HepG2 (cell line): ENCODE measurements around the gene WDR48. TPM values are rescaled to one million over a fixed set of nuclear protein-coding genes. Genes with fewer than 3 reads are reported as not detected.

ENCODE experiments used
- ARHGAP35 ChIP-seq: sonication (generic); formaldehyde crosslinking; IDR thresholded peaks from 2 replicates; pipeline ENCODE4 v1.9.0; 2022; ENCODE audit warnings: mild to moderate bottlenecking, inconsistent platforms, moderate library complexity, missing genetic modification reagents, borderline replicate concordance
- ARID2 ChIP-seq: sonication (generic); formaldehyde crosslinking; IDR thresholded peaks from 2 replicates; pipeline ENCODE4 v1.8.1; 2022; ENCODE audit warnings: mild to moderate bottlenecking, missing genetic modification reagents, borderline replicate concordance
- ETV5 ChIP-seq: IDR thresholded peaks from 2 replicates; pipeline ENCODE4 v1.6.1; 2018; ENCODE audit warnings: missing biosample characterization, missing genetic modification reagents, inconsistent platforms, borderline replicate concordance
- HOXD1 ChIP-seq: sonication (generic); formaldehyde crosslinking; IDR thresholded peaks from 2 replicates; pipeline ENCODE4 v1.5.0; 2020; ENCODE audit warnings: missing genetic modification reagents
- MIER2 ChIP-seq: IDR thresholded peaks from 2 replicates; pipeline ENCODE4 v1.6.1; 2016; ENCODE audit warnings: missing biosample characterization, missing genetic modification reagents
- POLR2AphosphoS5 ChIP-seq: IDR thresholded peaks from 2 replicates; pipeline ENCODE4 v1.6.1; 2012; ENCODE audit warnings: low read depth, low read length
- POLR2G ChIP-seq: fragments of 200-400 bp; formaldehyde crosslinking; IDR thresholded peaks from 2 replicates; pipeline ENCODE4 v1.6.1; 2018; ENCODE audit warnings: mild to moderate bottlenecking, low read depth, low read length, moderate library complexity
- RBM39 ChIP-seq: fragments of 200-400 bp; formaldehyde crosslinking; IDR thresholded peaks from one replicate; pipeline ENCODE4 v1.6.1; 2018; ENCODE audit warnings: antibody characterized with exemption, mild to moderate bottlenecking, low read depth, low read length; ENCODE audit not compliant: poor library complexity, severe bottlenecking
- RXRB ChIP-seq: IDR thresholded peaks from 2 replicates; pipeline ENCODE4 v1.6.1; 2016; ENCODE audit warnings: borderline replicate concordance, missing genetic modification reagents, missing compliant biosample characterization
- SNAPC4 ChIP-seq: sonication (generic); formaldehyde crosslinking; IDR thresholded peaks from 2 replicates; pipeline ENCODE4 v1.4.0; 2020; ENCODE audit warnings: mild to moderate bottlenecking, missing genetic modification reagents
- TAF1 ChIP-seq: sonication (generic); formaldehyde crosslinking; IDR thresholded peaks from 2 replicates; pipeline ENCODE4 v1.4.0; 2020; ENCODE audit warnings: missing genetic modification reagents
- TFE3 ChIP-seq: IDR thresholded peaks from 2 replicates; pipeline ENCODE4 v1.6.1; 2016
- ZNF296 ChIP-seq: sonication (generic); formaldehyde crosslinking; conservative IDR thresholded peaks from 2 replicates; pipeline ENCODE4 v1.5.0; 2020; ENCODE audit warnings: mild to moderate bottlenecking, missing genetic modification reagents
- ZNF788 ChIP-seq: sonication (generic); formaldehyde crosslinking; IDR thresholded peaks from 2 replicates; pipeline ENCODE4 v1.5.0; 2020; ENCODE audit warnings: mild to moderate bottlenecking, missing genetic modification reagents, borderline replicate concordance
- ZNF879 ChIP-seq: sonication (generic); formaldehyde crosslinking; IDR thresholded peaks from 2 replicates; pipeline ENCODE4 v1.8.1; 2023; ENCODE audit warnings: missing genetic modification reagents
- polyA plus RNA-seq, 8 experiments: library from polyadenylated mRNA; depleted of rRNA in 3 of 8; stranded (reverse) in 7 of 8; unstranded in 1 of 8; fragments of >200 nt; fragmentation: Illumina TruSeq in 4 of 8; extraction: Trizol in 4 of 8; gene quantifications; 2 replicates each; pipeline versions ENCODE4 v1.2.1 to v1.2.3, GENCODE V29; 2011 to 2016; ENCODE audit warnings: low read depth in 4 of 8, missing spikeins in 1 of 8, mixed read lengths in 1 of 8; ENCODE audit not compliant: insufficient read depth in 1 of 8
- total RNA-seq, 5 experiments: library from RNA; depleted of rRNA; stranded (reverse); fragments of >200 nt; fragmentation: Illumina TruSeq; extraction: Trizol; gene quantifications; 2 replicates each; pipeline ENCODE4 v1.2.3, GENCODE V29; 2016; ENCODE audit warnings: low read depth in 1 of 5
- TF ChIP-seq, protein P1 (sequence below): IDR thresholded peaks from 2 replicates; pipeline ENCODE4 v1.6.1; 2016; ENCODE audit warnings: mild to moderate bottlenecking, missing biosample characterization, missing genetic modification reagents
- TF ChIP-seq, protein P2 (sequence below): sonication (generic); formaldehyde crosslinking; IDR thresholded peaks from 2 replicates; pipeline ENCODE4 v1.4.0; 2020; ENCODE audit warnings: mild to moderate bottlenecking, low read depth, missing genetic modification reagents
- TF ChIP-seq, protein P3 (sequence below): sonication (generic); formaldehyde crosslinking; IDR thresholded peaks from 2 replicates; pipeline ENCODE4 v1.8.0; 2023; ENCODE audit warnings: mild to moderate bottlenecking, missing genetic modification reagents

Gene WDR48
- total and polyA plus RNA-seq, 2 of the 13 experiments (the other 11 are each of a cell fraction or from before 2014, with no cell fraction given), result 29.2 to 31.2 TPM

GRCh38 chr3:39107388-39108199 lies 55.8 kb downstream of the WDR48 start, which contains the start of the genes GORASP1 and TTC21A (continued):
- no peak for TF ChIP-seq SNAPC4 (CRISPR knock-in tag)
- TF ChIP-seq ZNF788, result peak; percentile 38; the same call in 1 of the 2 replicates
- peak; percentile 16; the same call in 1 of the 2 replicates for TF ChIP-seq ETV5 (CRISPR knock-in tag)
- TF ChIP-seq POLR2G, result peak; percentile 75
- TF ChIP-seq ZNF879, result no peak
- TF ChIP-seq, protein P1, sequence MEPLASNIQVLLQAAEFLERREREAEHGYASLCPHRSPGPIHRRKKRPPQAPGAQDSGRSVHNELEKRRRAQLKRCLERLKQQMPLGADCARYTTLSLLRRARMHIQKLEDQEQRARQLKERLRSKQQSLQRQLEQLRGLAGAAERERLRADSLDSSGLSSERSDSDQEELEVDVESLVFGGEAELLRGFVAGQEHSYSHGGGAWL (CRISPR knock-in tag), result peak; percentile 19
- TF ChIP-seq MIER2, result no peak
- TF ChIP-seq RXRB, result 0 out of 2 replicates have a peak, but pooled peaks have one; percentile 30
- peak; percentile 50; the same call in 1 of the 2 replicates for TF ChIP-seq TFE3 (CRISPR knock-in tag)
- no peak for TF ChIP-seq ARHGAP35 (CRISPR knock-in tag)
- no peak for TF ChIP-seq RBM39
- TF ChIP-seq, protein P2, sequence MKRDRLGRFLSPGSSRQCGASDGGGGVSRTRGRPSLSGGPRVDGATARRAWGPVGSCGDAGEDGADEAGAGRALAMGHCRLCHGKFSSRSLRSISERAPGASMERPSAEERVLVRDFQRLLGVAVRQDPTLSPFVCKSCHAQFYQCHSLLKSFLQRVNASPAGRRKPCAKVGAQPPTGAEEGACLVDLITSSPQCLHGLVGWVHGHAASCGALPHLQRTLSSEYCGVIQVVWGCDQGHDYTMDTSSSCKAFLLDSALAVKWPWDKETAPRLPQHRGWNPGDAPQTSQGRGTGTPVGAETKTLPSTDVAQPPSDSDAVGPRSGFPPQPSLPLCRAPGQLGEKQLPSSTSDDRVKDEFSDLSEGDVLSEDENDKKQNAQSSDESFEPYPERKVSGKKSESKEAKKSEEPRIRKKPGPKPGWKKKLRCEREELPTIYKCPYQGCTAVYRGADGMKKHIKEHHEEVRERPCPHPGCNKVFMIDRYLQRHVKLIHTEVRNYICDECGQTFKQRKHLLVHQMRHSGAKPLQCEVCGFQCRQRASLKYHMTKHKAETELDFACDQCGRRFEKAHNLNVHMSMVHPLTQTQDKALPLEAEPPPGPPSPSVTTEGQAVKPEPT (CRISPR knock-in tag), result 0 out of 2 replicates have a peak, but pooled peaks have one; percentile 33
- TF ChIP-seq ZNF296 (CRISPR knock-in tag), result no peak
- no peak for TF ChIP-seq HOXD1
- TF ChIP-seq POLR2AphosphoS5, result peak; percentile 63
- no peak for TF ChIP-seq ARID2 (CRISPR knock-in tag)
- peak; percentile 44; the same call in 1 of the 2 replicates for TF ChIP-seq TAF1
- TF ChIP-seq, protein P3, sequence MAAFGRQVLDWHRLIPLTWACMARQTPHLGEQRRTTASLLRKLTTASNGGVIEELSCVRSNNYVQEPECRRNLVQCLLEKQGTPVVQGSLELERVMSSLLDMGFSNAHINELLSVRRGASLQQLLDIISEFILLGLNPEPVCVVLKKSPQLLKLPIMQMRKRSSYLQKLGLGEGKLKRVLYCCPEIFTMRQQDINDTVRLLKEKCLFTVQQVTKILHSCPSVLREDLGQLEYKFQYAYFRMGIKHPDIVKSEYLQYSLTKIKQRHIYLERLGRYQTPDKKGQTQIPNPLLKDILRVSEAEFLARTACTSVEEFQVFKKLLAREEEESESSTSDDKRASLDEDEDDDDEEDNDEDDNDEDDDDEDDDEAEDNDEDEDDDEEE (CRISPR knock-in tag), result no peak
